K562 (cell line): Measurements from ENCODE around the gene DDX54. TPM values are rescaled to one million over a fixed set of nuclear protein-coding genes. Genes with fewer than 3 reads are reported as not detected.

Experiments
- ATAC-seq: fragments of 200-7000 bp; cut with Tn5 transposase; 3 replicates; pipeline ENCODE4 v1.9.1; 2020; ENCODE audit warnings: moderate library complexity
- BruUV-seq: library from RNA; stranded (reverse); fragments of 400-500 nt; replicated peaks from 2 replicates; lab custom pipeline; 2021; lab: Mats Ljungman, UMichigan
- CTCF ChIA-PET: fragments of 300-600 bp; formaldehyde crosslinking; extraction: SDS; loops from one replicate; lab custom pipeline; 2021; ENCODE audit warnings: low intra/inter-chr PET ratio; lab: Yijun Ruan, JAX
- POLR2A ChIA-PET: fragments of 300-600, 350-650 bp; sonication (Branson Sonifier 250); formaldehyde crosslinking; extraction: SDS; loops from one replicate; lab custom pipeline; 2021; ENCODE audit warnings: antibody characterized with exemption, inconsistent platforms; lab: Yijun Ruan, JAX
- DNase-seq, 4 experiments: peaks; one replicate each; pipeline versions ENCODE4 v3.0.0 to v3.0.0-alpha.2; 2011 to 2018; ENCODE audit warnings: low spot score in 3 of 4, mixed read lengths in 3 of 4; ENCODE audit errors: extremely low read depth in 1 of 4
- FAIRE-seq: peaks from 2 replicates; lab custom pipeline; 2011; peaks lifted over from hg19 to GRCh38; lab: Jason Lieb, UNC
- H2AFZ ChIP-seq: 2 replicates; pipeline ENCODE4 v1.6.0; 2011; ENCODE audit warnings: low read depth, low read length, control low read depth, inconsistent platforms
- H3K27ac ChIP-seq: fragments of 200-600 bp; 3 replicates; pipeline ENCODE4 v1.8.0; 2011; ENCODE audit warnings: low read depth, mild to moderate bottlenecking, control low read depth, inconsistent platforms, low read length, moderate library complexity, mixed read lengths; ENCODE audit errors: extremely low read depth
- H3K27me3 ChIP-seq, 2 experiments: fragments of 300-600 bp in 1 of 2; 2 replicates in 1 of 2; 3 replicates in 1 of 2; pipeline versions ENCODE4 v1.6.0 to v1.8.0; 2011; ENCODE audit warnings: inconsistent platforms in 2 of 2, low read length in 2 of 2, mild to moderate bottlenecking in 1 of 2, mixed read lengths in 1 of 2, moderate library complexity in 1 of 2; ENCODE audit not compliant: control insufficient read depth in 2 of 2, insufficient read depth in 2 of 2
- H3K36me3 ChIP-seq: fragments of 300-600 bp; 3 replicates; pipeline ENCODE4 v1.8.0; 2011; ENCODE audit warnings: mild to moderate bottlenecking, low read length, inconsistent platforms; ENCODE audit not compliant: control insufficient read depth, insufficient read depth
- H3K4me1 ChIP-seq, 2 experiments: fragments of 200-600 bp in 1 of 2; replicated peaks in 1 of 2; 2 replicates in 1 of 2; 3 replicates in 1 of 2; pipeline versions ENCODE4 v1.5.1 to v1.8.0; 2011; ENCODE audit warnings: inconsistent platforms in 2 of 2, low read length in 2 of 2, mild to moderate bottlenecking in 1 of 2, mixed read lengths in 1 of 2, moderate library complexity in 1 of 2; ENCODE audit not compliant: control insufficient read depth in 2 of 2, insufficient read depth in 2 of 2
- H3K4me2 ChIP-seq: 2 replicates; pipeline ENCODE4 v1.6.1; 2011; ENCODE audit warnings: low read length, control low read depth, inconsistent platforms, mixed read lengths; ENCODE audit not compliant: insufficient read depth
- H3K4me3 ChIP-seq: fragments of 200-600 bp; sonication (generic), shearing (Covaris generic); 2 replicates; pipeline ENCODE4 v1.5.1; 2016; ENCODE audit warnings: control low read depth, inconsistent platforms
- H3K79me2 ChIP-seq: fragments of 200-600 bp; 3 replicates; pipeline ENCODE4 v1.8.0; 2011; ENCODE audit warnings: low read length, inconsistent platforms; ENCODE audit not compliant: control insufficient read depth, insufficient read depth
- H3K9ac ChIP-seq, 2 experiments: 2 replicates each; pipeline versions ENCODE4 v1.6.0 to v1.6.1; 2011; ENCODE audit warnings: low read depth in 2 of 2, low read length in 2 of 2, control low read depth in 1 of 2, inconsistent platforms in 1 of 2, mild to moderate bottlenecking in 1 of 2, mixed read lengths in 1 of 2; ENCODE audit not compliant: insufficient read depth in 1 of 2
- H3K9me1 ChIP-seq: one replicate; pipeline ENCODE4 v1.6.0; 2011; ENCODE audit warnings: inconsistent platforms, mild to moderate bottlenecking, low read length, moderate library complexity; ENCODE audit not compliant: control insufficient read depth, insufficient read depth
- H3K9me3 ChIP-seq: replicated peaks from 2 replicates; pipeline ENCODE4 v1.5.1; 2011; ENCODE audit warnings: low read depth, low read length, inconsistent platforms; ENCODE audit not compliant: control insufficient read depth, insufficient read depth
- H4K20me1 ChIP-seq: replicated peaks from 2 replicates; pipeline ENCODE4 v1.6.1; 2011; ENCODE audit warnings: low read length, inconsistent platforms, mixed read lengths; ENCODE audit not compliant: control insufficient read depth, insufficient read depth
- BCL6 ChIP-seq: fragments of 250-450 bp; sonication (Bioruptor Pico); IDR thresholded peaks from 2 replicates; pipeline ENCODE4 v1.4.0; 2020
- CSDE1 ChIP-seq, 2 experiments: fragments of 450-650 bp; IDR thresholded peaks; 2 replicates each; pipeline ENCODE4 v1.6.1; 2016; ENCODE audit warnings: mild to moderate bottlenecking in 1 of 2
- FOXA1 ChIP-seq: fragments of 450-650 bp; IDR thresholded peaks from 2 replicates; pipeline ENCODE4 v1.6.1; 2016; ENCODE audit warnings: mild to moderate bottlenecking, borderline replicate concordance
- JUND ChIP-seq, 2 experiments: IDR thresholded peaks; 2 replicates in 1 of 2; 3 replicates in 1 of 2; pipeline ENCODE4 v1.6.1; 2011; ENCODE audit warnings: borderline replicate concordance in 2 of 2, low read depth in 2 of 2, low read length in 2 of 2, improper control_type of control experiment in 1 of 2, missing biosample characterization in 1 of 2, missing genetic modification characterization in 1 of 2, missing genetic modification reagents in 1 of 2
- NCOA4 ChIP-seq: fragments of 450-650 bp; IDR thresholded peaks from 2 replicates; pipeline ENCODE4 v1.6.1; 2018; ENCODE audit warnings: mild to moderate bottlenecking; ENCODE audit not compliant: partially characterized antibody
- POLR2B ChIP-seq: fragments of 450-650 bp; IDR thresholded peaks from 2 replicates; pipeline ENCODE4 v1.6.1; 2018; ENCODE audit warnings: low read depth; ENCODE audit not compliant: partially characterized antibody
- TEAD1 ChIP-seq, 2 experiments: fragments of 450-650 bp in 1 of 2; sonication (generic) in 1 of 2; formaldehyde crosslinking; IDR thresholded peaks; 2 replicates each; pipeline versions ENCODE4 v1.4.0 to v1.8.0; 2020 to 2022; ENCODE audit warnings: mild to moderate bottlenecking in 2 of 2, missing genetic modification reagents in 1 of 2
- THRAP3 ChIP-seq: fragments of 450-650 bp; IDR thresholded peaks from 2 replicates; pipeline ENCODE4 v1.6.1; 2016; ENCODE audit warnings: mild to moderate bottlenecking, inconsistent platforms, borderline replicate concordance
- ZBTB17 ChIP-seq: fragments of 450-650 bp; formaldehyde crosslinking; IDR thresholded peaks from 2 replicates; pipeline ENCODE4 v1.4.0; 2020; ENCODE audit warnings: mild to moderate bottlenecking
- ZC3H11A ChIP-seq: IDR thresholded peaks from 2 replicates; pipeline ENCODE4 v1.6.1; 2012; ENCODE audit warnings: low read depth, low read length, improper control_type of control experiment
- ZNF143 ChIP-seq: sonication (generic); formaldehyde crosslinking; IDR thresholded peaks from 2 replicates; pipeline ENCODE4 v1.9.0; 2022; ENCODE audit warnings: mild to moderate bottlenecking, missing genetic modification reagents
- ZNF174 ChIP-seq: fragments of 250-450 bp; sonication (Bioruptor Pico); IDR thresholded peaks from 2 replicates; pipeline ENCODE4 v1.4.0; 2020; ENCODE audit warnings: mild to moderate bottlenecking
- ZNF384 ChIP-seq: IDR thresholded peaks from 2 replicates; pipeline ENCODE4 v1.6.1; 2012; ENCODE audit warnings: low read depth, low read length, improper control_type of control experiment
- ZNF444 ChIP-seq: fragments of 250-450 bp; sonication (Bioruptor Pico); IDR thresholded peaks from 2 replicates; pipeline ENCODE4 v1.4.0; 2020; ENCODE audit warnings: mild to moderate bottlenecking, moderate library complexity
- WGBS: fragments of 100-300 bp; shearing (Covaris generic); methylation state at CpG from one replicate; pipeline ENCODE4 v1.1.6; 2016; ENCODE audit warnings: low coverage, mixed read lengths; ENCODE audit not compliant: insufficient coverage; ENCODE audit errors: missing lambda C conversion rate; 5-methylcytosine and 5-hydroxymethylcytosine counted together
- in situ Hi-C: fragments of 300-500 bp; cut with MboI; formaldehyde crosslinking; loops from 4 replicates; pipeline ENCODE4 v1.15.0; 2018; ENCODE audit warnings: inconsistent platforms, mixed read lengths
- intact Hi-C: fragments of 100-400 bp; cut with micrococcal nuclease; formaldehyde crosslinking; loops from 2 replicates; pipeline ENCODE4 v1.14.2; 2022
- polyA plus RNA-seq, 8 experiments: library from polyadenylated mRNA; depleted of rRNA in 4 of 8; stranded (reverse) in 5 of 8; unstranded in 3 of 8; fragments of >200 nt; fragmentation: Nextera tagmentation in 2 of 8; fragmentation: Illumina TruSeq in 1 of 8; extraction: Ambion mirVana in 2 of 8; extraction: Trizol in 1 of 8; gene quantifications; 2 replicates each; pipeline versions ENCODE4 v1.2.1 to v1.2.3, GENCODE V29; 2011 to 2014; ENCODE audit warnings: inconsistent platforms in 1 of 8, missing spikeins in 1 of 8
- total RNA-seq, 7 experiments: library from RNA; depleted of rRNA in 6 of 7; stranded (reverse); fragments of >200 nt in 6 of 7; fragmentation: Illumina TruSeq in 2 of 7; extraction: Trizol in 2 of 7; gene quantifications; 2 replicates each; pipeline versions ENCODE4 v1.2.1 to v1.2.3, GENCODE V29; 2011 to 2021; ENCODE audit warnings: low replicate concordance in 1 of 7
- TF ChIP-seq, protein P1 (sequence below): fragments of 200-800 bp; sonication (Bioruptor generic); IDR thresholded peaks from 2 replicates; pipeline ENCODE4 v1.6.1; 2017; ENCODE audit warnings: missing genetic modification characterization, missing compliant biosample characterization

Gene DDX54
- total and polyA plus RNA-seq, 9 of the 15 experiments (the other 6 are each of a cell fraction or from before 2014, with no cell fraction given), result 1.4 to 135 (median 51.4) TPM

DNA sequence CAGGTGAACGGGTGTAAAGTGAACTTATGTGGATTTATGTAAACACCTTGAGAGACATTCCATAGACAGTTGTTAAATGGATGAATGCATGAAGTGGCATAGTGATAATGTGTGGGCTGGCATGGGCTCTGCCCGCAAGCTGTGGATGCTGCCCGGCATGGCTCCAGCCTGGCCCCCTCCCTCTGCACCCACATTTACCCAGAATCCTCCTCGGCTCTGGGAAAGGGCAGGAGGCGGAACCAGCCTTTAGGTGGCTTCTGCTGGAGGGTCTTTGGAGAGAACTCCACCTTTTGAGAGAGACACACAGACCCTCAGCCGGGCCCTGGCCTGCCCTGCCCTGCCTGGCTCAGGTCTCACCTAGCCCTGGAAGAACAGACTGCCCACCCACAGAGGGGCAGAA lies 68.4 kb downstream of the DDX54 start:
- FAIRE-seq (no peak), ATAC-seq (peak; percentile 79), DNase-seq (no peak)
- in situ Hi-C loops, result no loop called here
- H3K9me3 ChIP-seq, result no peaks in the 10 kb centered on the region
- peaks cover 2% of the 10 kb centered on the region for H3K9me1 ChIP-seq
- H2AFZ ChIP-seq, result 0 out of 2 replicates have a peak overlapping the region, but pooled peaks have one; percentile 63
- BruUV-seq, result no TSS peak
- H3K9ac ChIP-seq, result no peak overlapping the region; a peak in 1 of 4 replicates
- ChIA-PET CTCF (no interaction called here), POLR2A (interaction anchor here (1.0 kb wide), 1 partner anchor 12 kb away, joined by 5 read pairs; no protein-coding TSS in a partner anchor)
- H3K79me2 ChIP-seq, result no peaks in the 10 kb centered on the region
- H3K4me3 ChIP-seq, result no peak overlapping the region
- TF ChIP-seq, protein P1, sequence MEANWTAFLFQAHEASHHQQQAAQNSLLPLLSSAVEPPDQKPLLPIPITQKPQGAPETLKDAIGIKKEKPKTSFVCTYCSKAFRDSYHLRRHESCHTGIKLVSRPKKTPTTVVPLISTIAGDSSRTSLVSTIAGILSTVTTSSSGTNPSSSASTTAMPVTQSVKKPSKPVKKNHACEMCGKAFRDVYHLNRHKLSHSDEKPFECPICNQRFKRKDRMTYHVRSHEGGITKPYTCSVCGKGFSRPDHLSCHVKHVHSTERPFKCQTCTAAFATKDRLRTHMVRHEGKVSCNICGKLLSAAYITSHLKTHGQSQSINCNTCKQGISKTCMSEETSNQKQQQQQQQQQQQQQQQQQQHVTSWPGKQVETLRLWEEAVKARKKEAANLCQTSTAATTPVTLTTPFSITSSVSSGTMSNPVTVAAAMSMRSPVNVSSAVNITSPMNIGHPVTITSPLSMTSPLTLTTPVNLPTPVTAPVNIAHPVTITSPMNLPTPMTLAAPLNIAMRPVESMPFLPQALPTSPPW (CRISPR knock-in tag), result peak; percentile 51; the same call in 1 of the 2 replicates
- no peak for TF ChIP-seq THRAP3
- no peak for TF ChIP-seq ZNF384
- no peak for TF ChIP-seq FOXA1
- TF ChIP-seq CSDE1 (IDR thresholded peaks at IDR 0.05), result no peak
- no peak for TF ChIP-seq TEAD1 (CRISPR knock-in tag; IDR thresholded peaks at IDR 0.05)
- no peak for TF ChIP-seq JUND (IDR thresholded peaks at IDR 0.05; ENCODE audit: borderline replicate concordance, low read depth, low read length)
- TF ChIP-seq JUND (tag; IDR thresholded peaks at IDR 0.05; ENCODE audit: borderline replicate concordance, low read depth, low read length), result no peak
- TF ChIP-seq ZC3H11A, result no peak
- TF ChIP-seq ZNF444, result no peak
- no peak for TF ChIP-seq POLR2B
- TF ChIP-seq ZNF174 (CRISPR knock-in tag), result no peak
- TF ChIP-seq ZBTB17, result no peak
- TF ChIP-seq NCOA4, result no peak
- TF ChIP-seq BCL6 (CRISPR knock-in tag), result no peak
- peak; percentile 67 for TF ChIP-seq ZNF143 (CRISPR knock-in tag)
- 3% methylated on average over 6 of the region's 6 CpGs for WGBS
- H3K36me3 ChIP-seq, result no peaks in the 10 kb centered on the region
- H4K20me1 ChIP-seq, result peaks cover 13% of the 10 kb centered on the region; the same call in 1 of the 2 replicates
- peaks cover 30 to 57% of the 10 kb centered on the region in 2 experiments; a peak in 4 of 5 replicates for H3K27me3 ChIP-seq
- intact Hi-C loops, result no loop called here
- peaks cover 0 to 20% of the 10 kb centered on the region in 2 experiments; a peak in 1 of 5 replicates for H3K4me1 ChIP-seq
- no peak overlapping the region for H3K27ac ChIP-seq
- peak overlapping the region; percentile 21; the same call in 1 of the 2 replicates for H3K4me2 ChIP-seq
